ENCODE measurements around the gene METTL27.

METTL27 gene

DNA sequence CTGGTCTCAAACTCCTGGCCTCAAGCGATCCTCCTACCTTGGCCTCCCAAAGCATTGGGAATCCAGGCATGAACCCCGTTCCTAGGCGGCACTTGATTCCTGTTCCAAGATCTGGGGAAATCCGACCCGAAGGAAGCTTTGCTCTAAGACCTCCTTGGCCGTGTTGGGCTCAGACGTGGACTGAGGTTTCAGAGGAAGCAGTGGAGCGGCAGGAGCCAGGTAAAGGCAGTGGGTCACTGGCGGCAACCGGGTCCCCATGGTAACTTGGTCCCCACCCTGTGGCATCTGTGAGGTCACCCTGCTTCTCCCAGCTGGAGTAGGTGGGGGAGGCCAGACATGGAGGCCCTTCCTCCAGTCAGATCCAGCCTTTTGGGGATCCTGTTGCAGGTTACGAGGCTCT is 18.5 kb upstream of the METTL27 start, which contains the start of gene TMEM270:
TMEM270 (plus strand) TSS at position 301 of the 400 bp plus-strand sequence; CDS start at position 337, 36 bp downstream.
- TF ChIP-seq POLR2AphosphoS5 (IDR thresholded peaks at IDR 0.05; ENCODE audit: low read depth, low read length) (no peak), TAF1 (IDR thresholded peaks at IDR 0.05; ENCODE audit: borderline replicate concordance, insufficient read depth, low read length) (no peak), FOXP2 (optimal IDR thresholded peaks at IDR 0.05; ENCODE audit: borderline replicate concordance, extremely low read depth, extremely low read length, insufficient read depth) (no peak)
- TF ChIP-seq, protein P1, sequence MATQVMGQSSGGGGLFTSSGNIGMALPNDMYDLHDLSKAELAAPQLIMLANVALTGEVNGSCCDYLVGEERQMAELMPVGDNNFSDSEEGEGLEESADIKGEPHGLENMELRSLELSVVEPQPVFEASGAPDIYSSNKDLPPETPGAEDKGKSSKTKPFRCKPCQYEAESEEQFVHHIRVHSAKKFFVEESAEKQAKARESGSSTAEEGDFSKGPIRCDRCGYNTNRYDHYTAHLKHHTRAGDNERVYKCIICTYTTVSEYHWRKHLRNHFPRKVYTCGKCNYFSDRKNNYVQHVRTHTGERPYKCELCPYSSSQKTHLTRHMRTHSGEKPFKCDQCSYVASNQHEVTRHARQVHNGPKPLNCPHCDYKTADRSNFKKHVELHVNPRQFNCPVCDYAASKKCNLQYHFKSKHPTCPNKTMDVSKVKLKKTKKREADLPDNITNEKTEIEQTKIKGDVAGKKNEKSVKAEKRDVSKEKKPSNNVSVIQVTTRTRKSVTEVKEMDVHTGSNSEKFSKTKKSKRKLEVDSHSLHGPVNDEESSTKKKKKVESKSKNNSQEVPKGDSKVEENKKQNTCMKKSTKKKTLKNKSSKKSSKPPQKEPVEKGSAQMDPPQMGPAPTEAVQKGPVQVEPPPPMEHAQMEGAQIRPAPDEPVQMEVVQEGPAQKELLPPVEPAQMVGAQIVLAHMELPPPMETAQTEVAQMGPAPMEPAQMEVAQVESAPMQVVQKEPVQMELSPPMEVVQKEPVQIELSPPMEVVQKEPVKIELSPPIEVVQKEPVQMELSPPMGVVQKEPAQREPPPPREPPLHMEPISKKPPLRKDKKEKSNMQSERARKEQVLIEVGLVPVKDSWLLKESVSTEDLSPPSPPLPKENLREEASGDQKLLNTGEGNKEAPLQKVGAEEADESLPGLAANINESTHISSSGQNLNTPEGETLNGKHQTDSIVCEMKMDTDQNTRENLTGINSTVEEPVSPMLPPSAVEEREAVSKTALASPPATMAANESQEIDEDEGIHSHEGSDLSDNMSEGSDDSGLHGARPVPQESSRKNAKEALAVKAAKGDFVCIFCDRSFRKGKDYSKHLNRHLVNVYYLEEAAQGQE (IDR thresholded peaks at IDR 0.05; ENCODE audit: insufficient read depth in 1 of 2, low read depth in 2 of 2, low read length in 2 of 2) = no peak

- TF ChIP-seq TAF1 (IDR thresholded peaks at IDR 0.05; ENCODE audit: borderline replicate concordance, insufficient read depth, low read length) = no peak
- no peak for TF ChIP-seq POLR2AphosphoS5 (IDR thresholded peaks at IDR 0.05; ENCODE audit: low read depth, low read length)
- TF ChIP-seq, protein P1 (IDR thresholded peaks at IDR 0.05; ENCODE audit: insufficient read depth in 1 of 2, low read depth in 2 of 2, low read length in 2 of 2) = no peak
- no peak for TF ChIP-seq SIN3A (IDR thresholded peaks at IDR 0.05; ENCODE audit: borderline replicate concordance, insufficient read depth, low read length)
- no peak for TF ChIP-seq FOXP2 (optimal IDR thresholded peaks at IDR 0.05; ENCODE audit: borderline replicate concordance, extremely low read depth, extremely low read length, insufficient read depth)
Measured at GRCh38 chr7:73858807-73859206, 16.5 kb upstream of the METTL27 start.

- no peak for TF ChIP-seq FOXP2 (optimal IDR thresholded peaks at IDR 0.05; ENCODE audit: borderline replicate concordance, extremely low read depth, extremely low read length, insufficient read depth)
- no peak for TF ChIP-seq TAF1 (IDR thresholded peaks at IDR 0.05; ENCODE audit: borderline replicate concordance, insufficient read depth, low read length)
- no peak for TF ChIP-seq POLR2AphosphoS5 (IDR thresholded peaks at IDR 0.05; ENCODE audit: low read depth, low read length)
- TF ChIP-seq, protein P1 (IDR thresholded peaks at IDR 0.05; ENCODE audit: insufficient read depth in 1 of 2, low read depth in 2 of 2, low read length in 2 of 2) = no peak
- no peak for TF ChIP-seq SIN3A (IDR thresholded peaks at IDR 0.05; ENCODE audit: borderline replicate concordance, insufficient read depth, low read length)
Measured at GRCh38 chr7:73856941-73857340, 14.6 kb upstream of the METTL27 start.

- no peak for TF ChIP-seq POLR2AphosphoS5 (IDR thresholded peaks at IDR 0.05; ENCODE audit: low read depth, low read length)
- TF ChIP-seq, protein P1 (IDR thresholded peaks at IDR 0.05; ENCODE audit: insufficient read depth in 1 of 2, low read depth in 2 of 2, low read length in 2 of 2) = no peak
- TF ChIP-seq TAF1 (IDR thresholded peaks at IDR 0.05; ENCODE audit: borderline replicate concordance, insufficient read depth, low read length) = no peak
- TF ChIP-seq FOXP2 (optimal IDR thresholded peaks at IDR 0.05; ENCODE audit: borderline replicate concordance, extremely low read depth, extremely low read length, insufficient read depth) = no peak
- TF ChIP-seq SIN3A (IDR thresholded peaks at IDR 0.05; ENCODE audit: borderline replicate concordance, insufficient read depth, low read length) = no peak
Measured at GRCh38 chr7:73852500-73852899, 10.2 kb upstream of the METTL27 start.
